ENCODE results near the gene AP5B1. TPM values are rescaled to one million over a fixed set of nuclear protein-coding genes. Genes with fewer than 3 reads are reported as not detected.
A peak's percentile ranks its signal among the peaks of the same experiment; 100 is the strongest.

Gene AP5B1
- total and polyA plus RNA-seq, 4 donors = 8.6 to 35.5 (median 24.0) TPM

DNA sequence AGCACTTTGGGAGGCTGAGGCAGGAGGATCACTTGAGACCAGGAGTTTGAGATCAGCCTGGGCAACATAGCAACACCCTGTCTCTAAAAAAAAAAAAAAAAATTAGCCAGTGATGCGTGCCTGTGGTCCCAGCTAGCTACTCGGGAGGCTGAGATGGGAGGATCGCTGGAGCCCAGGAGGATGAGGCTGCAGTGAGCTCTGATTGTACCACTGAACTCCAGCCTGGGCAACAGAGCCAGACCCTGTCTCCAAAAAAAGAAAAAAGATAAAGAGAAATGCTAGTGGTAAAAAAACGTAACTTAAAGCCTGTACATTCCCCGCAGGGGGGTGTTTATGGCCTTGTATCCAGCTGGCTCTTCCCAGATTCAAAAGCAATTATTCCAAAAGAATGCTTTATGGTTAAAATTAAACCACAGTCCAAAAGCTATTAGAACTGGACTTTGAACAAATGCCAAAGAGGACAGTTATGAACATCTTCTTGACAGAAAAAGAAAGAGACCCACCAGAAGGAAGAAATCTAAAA lies 36.6 kb upstream of the AP5B1 start:
- Histone ChIP-seq H3K9ac (ENCODE audit: insufficient read depth in 1 of 2, low read length in 2 of 2) (peak overlapping the region; percentile 37 to 53), H3K27me3 (ENCODE audit: control insufficient read depth in 3 of 3, insufficient read depth in 3 of 3, low read length in 2 of 3) (peaks cover 0 to 1% (median 0%) of the 10 kb centered on the region in 3 donors), H3K4me3 (no peak overlapping the region), H3K9me3 (ENCODE audit: control insufficient read depth in 4 of 4, insufficient read depth in 3 of 4, low read length in 3 of 4) (no peaks in the 10 kb centered on the region), H3K27ac (ENCODE audit: low read depth in 1 of 2, low read length in 1 of 2) (no peak overlapping the region), H3K36me3 (ENCODE audit: control insufficient read depth in 4 of 4, insufficient read depth in 4 of 4, low read length in 4 of 4) (peaks cover 0 to 2% (median 0%) of the 10 kb centered on the region in 4 donors), H3K4me1 (ENCODE audit: control insufficient read depth in 5 of 5, insufficient read depth in 5 of 5, low read length in 5 of 5) (peaks cover 0 to 5% (median 2%) of the 10 kb centered on the region in 5 donors)
- 62 to 71% methylated on average over 5 of the region's 5 CpGs for WGBS, 2 donors
- TF ChIP-seq, protein P1, sequence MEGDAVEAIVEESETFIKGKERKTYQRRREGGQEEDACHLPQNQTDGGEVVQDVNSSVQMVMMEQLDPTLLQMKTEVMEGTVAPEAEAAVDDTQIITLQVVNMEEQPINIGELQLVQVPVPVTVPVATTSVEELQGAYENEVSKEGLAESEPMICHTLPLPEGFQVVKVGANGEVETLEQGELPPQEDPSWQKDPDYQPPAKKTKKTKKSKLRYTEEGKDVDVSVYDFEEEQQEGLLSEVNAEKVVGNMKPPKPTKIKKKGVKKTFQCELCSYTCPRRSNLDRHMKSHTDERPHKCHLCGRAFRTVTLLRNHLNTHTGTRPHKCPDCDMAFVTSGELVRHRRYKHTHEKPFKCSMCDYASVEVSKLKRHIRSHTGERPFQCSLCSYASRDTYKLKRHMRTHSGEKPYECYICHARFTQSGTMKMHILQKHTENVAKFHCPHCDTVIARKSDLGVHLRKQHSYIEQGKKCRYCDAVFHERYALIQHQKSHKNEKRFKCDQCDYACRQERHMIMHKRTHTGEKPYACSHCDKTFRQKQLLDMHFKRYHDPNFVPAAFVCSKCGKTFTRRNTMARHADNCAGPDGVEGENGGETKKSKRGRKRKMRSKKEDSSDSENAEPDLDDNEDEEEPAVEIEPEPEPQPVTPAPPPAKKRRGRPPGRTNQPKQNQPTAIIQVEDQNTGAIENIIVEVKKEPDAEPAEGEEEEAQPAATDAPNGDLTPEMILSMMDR (IDR thresholded peaks at IDR 0.05; ENCODE audit: control extremely low read depth, extremely low read depth) = no peak
- DNase-seq (no peak), ATAC-seq (ENCODE audit: insufficient read depth, low FRiP score) (no peak)

DNA sequence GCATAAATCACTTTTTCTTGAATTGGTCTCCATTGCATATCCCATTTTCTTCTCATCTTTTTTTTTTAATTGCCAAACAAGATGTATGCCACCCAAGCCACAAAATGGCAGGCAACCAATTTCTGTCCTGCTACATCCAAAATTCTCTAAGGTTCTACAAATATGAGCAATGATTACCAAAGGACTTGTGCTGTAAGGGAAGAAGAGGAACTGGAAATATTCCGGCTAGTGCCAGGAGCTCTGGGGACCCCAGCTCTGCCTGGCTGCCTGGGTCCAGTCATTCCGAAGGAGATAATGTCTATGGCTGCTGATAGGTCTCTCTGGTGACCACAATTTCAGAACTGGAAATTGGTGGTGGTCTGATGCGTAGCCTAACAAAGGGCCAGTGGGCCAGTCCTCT lies 35.9 kb upstream of the AP5B1 start:
- H3K27ac ChIP-seq (ENCODE audit: low read depth in 1 of 2, low read length in 1 of 2) = no peak overlapping the region
- no peak overlapping the region for H3K4me3 ChIP-seq
- H3K36me3 ChIP-seq (ENCODE audit: control insufficient read depth in 4 of 4, insufficient read depth in 4 of 4, low read length in 4 of 4) = peaks cover 0 to 2% (median 0%) of the 10 kb centered on the region in 4 donors
- TF ChIP-seq, protein P1 (IDR thresholded peaks at IDR 0.05; ENCODE audit: control extremely low read depth, extremely low read depth) = no peak
- peaks cover 0 to 5% (median 2%) of the 10 kb centered on the region in 5 donors for H3K4me1 ChIP-seq (ENCODE audit: control insufficient read depth in 5 of 5, insufficient read depth in 5 of 5, low read length in 5 of 5)
- no peaks in the 10 kb centered on the region for H3K9me3 ChIP-seq (ENCODE audit: control insufficient read depth in 4 of 4, insufficient read depth in 3 of 4, low read length in 3 of 4)
- H3K9ac ChIP-seq (ENCODE audit: insufficient read depth in 1 of 2, low read length in 2 of 2) = no peak overlapping the region
- no peak for DNase-seq
- WGBS, 2 donors = 76 to 92% methylated on average over 3 of the region's 3 CpGs
- no peak for ATAC-seq (ENCODE audit: insufficient read depth, low FRiP score)
- peaks cover 0 to 6% (median 3%) of the 10 kb centered on the region in 3 donors for H3K27me3 ChIP-seq (ENCODE audit: control insufficient read depth in 3 of 3, insufficient read depth in 3 of 3, low read length in 2 of 3)

DNA sequence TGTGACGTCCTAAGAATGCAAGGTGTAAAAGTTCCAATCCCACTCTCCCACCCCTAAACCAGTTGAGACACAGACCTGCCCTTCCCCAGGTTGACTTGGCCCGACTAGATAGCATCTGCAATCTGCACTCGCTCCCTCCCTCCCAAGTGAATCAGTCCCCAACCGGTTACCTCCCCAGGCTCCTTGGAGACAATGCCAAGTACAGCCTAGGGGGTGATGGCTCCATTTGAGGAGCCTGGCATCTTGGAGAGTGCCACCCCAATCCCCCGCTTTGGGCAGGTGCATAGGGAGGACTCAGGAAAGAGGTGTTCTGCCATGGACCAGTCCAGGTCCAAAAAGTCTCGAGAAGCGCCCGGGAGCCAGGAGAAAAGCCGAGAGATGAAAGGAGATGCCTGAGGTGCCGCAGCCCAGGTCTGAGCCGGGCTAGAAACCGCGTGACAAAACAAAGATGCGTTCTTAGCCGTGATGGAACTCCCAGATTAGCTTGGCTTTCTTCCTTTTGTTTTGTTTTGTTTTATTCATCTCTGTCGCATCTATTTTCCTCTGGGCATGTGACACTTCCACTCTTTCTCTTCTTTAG lies 34.3 kb upstream of the AP5B1 start:
- Histone ChIP-seq H3K36me3 (ENCODE audit: control insufficient read depth in 4 of 4, insufficient read depth in 4 of 4, low read length in 4 of 4) (peaks cover 0 to 2% (median 0%) of the 10 kb centered on the region in 4 donors), H3K4me3 (no peak overlapping the region), H3K9ac (ENCODE audit: insufficient read depth in 1 of 2, low read length in 2 of 2) (no peak overlapping the region), H3K27ac (ENCODE audit: low read depth in 1 of 2, low read length in 1 of 2) (peak overlapping the region in 1 of 2 donors; percentile 34), H3K4me1 (ENCODE audit: control insufficient read depth in 5 of 5, insufficient read depth in 5 of 5, low read length in 5 of 5) (peaks cover 0 to 5% (median 3%) of the 10 kb centered on the region in 5 donors), H3K27me3 (ENCODE audit: control insufficient read depth in 3 of 3, insufficient read depth in 3 of 3, low read length in 2 of 3) (peaks cover 0 to 10% (median 3%) of the 10 kb centered on the region in 3 donors), H3K9me3 (ENCODE audit: control insufficient read depth in 4 of 4, insufficient read depth in 3 of 4, low read length in 3 of 4) (no peaks in the 10 kb centered on the region)
- TF ChIP-seq, protein P1 (IDR thresholded peaks at IDR 0.05; ENCODE audit: control extremely low read depth, extremely low read depth) = no peak
- whole genome bisulfite sequencing, 2 donors = 92% methylated on average over 16 of the region's 16 CpGs
- DNase-seq = no peak
- ATAC-seq (ENCODE audit: insufficient read depth, low FRiP score) = no peak
